ENCODE results near the gene SCAPER.

DNA sequence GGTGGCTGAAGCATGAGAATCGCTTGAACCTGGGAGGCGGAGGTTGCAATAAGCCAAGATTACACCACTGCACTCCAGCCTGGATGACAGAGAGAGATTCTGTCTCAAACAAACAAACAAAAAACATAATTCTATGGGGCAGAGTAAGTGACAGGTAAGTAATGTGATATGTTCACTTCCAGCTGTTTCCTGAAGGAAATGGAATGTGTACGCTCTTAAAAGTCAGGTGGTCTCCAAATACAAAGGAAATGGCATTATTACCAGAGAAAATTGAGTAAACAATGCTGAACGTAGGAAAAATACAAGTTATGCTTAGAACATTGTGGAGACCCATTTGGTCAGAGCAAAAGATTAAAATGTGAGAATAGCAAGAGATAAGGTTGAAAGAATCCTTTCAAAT, 278.5 kb downstream of the SCAPER start:
- TF ChIP-seq, protein P1, sequence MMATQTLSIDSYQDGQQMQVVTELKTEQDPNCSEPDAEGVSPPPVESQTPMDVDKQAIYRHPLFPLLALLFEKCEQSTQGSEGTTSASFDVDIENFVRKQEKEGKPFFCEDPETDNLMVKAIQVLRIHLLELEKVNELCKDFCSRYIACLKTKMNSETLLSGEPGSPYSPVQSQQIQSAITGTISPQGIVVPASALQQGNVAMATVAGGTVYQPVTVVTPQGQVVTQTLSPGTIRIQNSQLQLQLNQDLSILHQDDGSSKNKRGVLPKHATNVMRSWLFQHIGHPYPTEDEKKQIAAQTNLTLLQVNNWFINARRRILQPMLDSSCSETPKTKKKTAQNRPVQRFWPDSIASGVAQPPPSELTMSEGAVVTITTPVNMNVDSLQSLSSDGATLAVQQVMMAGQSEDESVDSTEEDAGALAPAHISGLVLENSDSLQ (IDR thresholded peaks at IDR 0.05), result no peak
- no peak for TF ChIP-seq L3MBTL2 (conservative IDR thresholded peaks at IDR 0.05)
- TF ChIP-seq SUZ12 (IDR thresholded peaks at IDR 0.05), result no peak
- no peak for TF ChIP-seq FOXM1 (IDR thresholded peaks at IDR 0.05; ENCODE audit: borderline replicate concordance)
- no peak for TF ChIP-seq BHLHE40 (IDR thresholded peaks at IDR 0.05; ENCODE audit: borderline replicate concordance)
- no peak for TF ChIP-seq FOXA1 (IDR thresholded peaks at IDR 0.05)
- TF ChIP-seq NFRKB (IDR thresholded peaks at IDR 0.05), result no peak
- no peak for TF ChIP-seq SP1 (IDR thresholded peaks at IDR 0.05)
- TF ChIP-seq CTBP1 (IDR thresholded peaks at IDR 0.05; ENCODE audit: borderline replicate concordance), result no peak

Measured in HEK293T (cell line).